Vagina (tissue), 2 donors: ENCODE results near the gene RLBP1. TPM values are rescaled to one million over a fixed set of nuclear protein-coding genes. Genes with fewer than 3 reads are reported as not detected.

Experiments used
- DNase-seq, 2 donors: peaks; one replicate each; pipeline ENCODE4 v3.0.0-alpha.2; 2017; ENCODE audit errors: extremely low spot score in 2 of 2
- H3K27ac ChIP-seq: fragments of 200-600 bp; sonication (generic); one replicate; pipeline ENCODE4 v1.5.1; 2019
- H3K27me3 ChIP-seq: fragments of 200-600 bp; sonication (generic); one replicate; pipeline ENCODE4 v1.5.1; 2019
- H3K36me3 ChIP-seq, 2 donors: fragments of 200-600 bp; sonication (generic); one replicate each; pipeline ENCODE4 v1.5.1; 2017 to 2019
- H3K4me1 ChIP-seq: fragments of 200-600 bp; sonication (generic); one replicate; pipeline ENCODE4 v1.5.1; 2019
- H3K4me3 ChIP-seq, 2 donors: fragments of 200-600 bp; sonication (generic); 1 replicate in 1 of 2; 2 replicates in 1 of 2; pipeline ENCODE4 v1.5.1; 2016 to 2019
- H3K9me3 ChIP-seq: fragments of 200-600 bp; sonication (generic); one replicate; pipeline ENCODE4 v1.5.1; 2019
- POLR2A ChIP-seq, 2 donors: fragments of 450-650 bp; IDR thresholded peaks; one replicate each; pipeline ENCODE4 v1.6.1; 2017; ENCODE audit warnings: antibody characterized with exemption in 2 of 2, mild to moderate bottlenecking in 2 of 2, moderate library complexity in 2 of 2
- POLR2AphosphoS5 ChIP-seq, 2 donors: sonication (generic); formaldehyde crosslinking; IDR thresholded peaks; one replicate each; pipeline ENCODE4 v1.9.0; 2017; ENCODE audit warnings: antibody characterized with exemption in 2 of 2, mild to moderate bottlenecking in 2 of 2, low read depth in 1 of 2; ENCODE audit not compliant: insufficient read depth in 1 of 2
- intact Hi-C: fragments of 100-400 bp; cut with DNase I; formaldehyde crosslinking; loops from one replicate; pipeline ENCODE4 v1.15.1; 2023
- total RNA-seq: library from RNA; depleted of rRNA; stranded (reverse); fragments of >200 nt; gene quantifications from one replicate; pipeline ENCODE4 v1.2.3, GENCODE V29; 2016
- TF ChIP-seq, protein P1 (sequence below), 3 experiments: fragments of 450-650 bp in 2 of 3; fragments of 200-600 bp in 1 of 3; sonication (generic) in 1 of 3; IDR thresholded peaks; one replicate each; pipeline ENCODE4 v1.5.1; 2017 to 2019; ENCODE audit warnings: antibody characterized with exemption in 3 of 3, mild to moderate bottlenecking in 2 of 3, moderate library complexity in 2 of 3

Gene RLBP1
- total RNA-seq, 1 donor from 2014 or later: not detected

DNA sequence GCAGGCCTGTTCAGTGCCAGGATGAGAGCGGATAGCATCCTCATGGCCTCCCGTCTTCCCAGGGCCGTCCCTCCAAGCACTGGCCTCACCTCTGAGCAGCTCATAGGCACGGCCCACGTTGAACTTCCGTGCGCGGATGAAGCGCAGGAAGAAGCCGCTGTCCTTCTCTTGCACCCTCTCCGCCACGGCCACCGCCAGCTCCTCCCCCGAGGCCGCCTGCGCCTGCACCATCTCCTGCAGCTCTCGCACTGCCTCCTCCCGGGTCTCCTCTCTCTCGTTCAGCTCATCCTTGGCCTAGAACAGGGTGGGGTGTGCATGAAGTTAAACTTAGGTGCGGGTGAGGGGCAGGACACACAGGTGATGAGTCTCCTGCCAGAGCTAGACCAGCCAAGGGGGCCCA lies 4.3 kb downstream of the RLBP1 start:
- no peaks in the 10 kb centered on the region for H3K4me1 ChIP-seq
- no peak for DNase-seq
- no peaks in the 10 kb centered on the region for H3K9me3 ChIP-seq
- intact Hi-C loops: no loop called here
- no peak overlapping the region for H3K27ac ChIP-seq
- TF ChIP-seq POLR2AphosphoS5 (IDR thresholded peaks at IDR 0.05; ENCODE audit: insufficient read depth in 1 of 2, low read depth in 1 of 2) (no peak), POLR2A (IDR thresholded peaks at IDR 0.05) (no peak)
- TF ChIP-seq, protein P1, sequence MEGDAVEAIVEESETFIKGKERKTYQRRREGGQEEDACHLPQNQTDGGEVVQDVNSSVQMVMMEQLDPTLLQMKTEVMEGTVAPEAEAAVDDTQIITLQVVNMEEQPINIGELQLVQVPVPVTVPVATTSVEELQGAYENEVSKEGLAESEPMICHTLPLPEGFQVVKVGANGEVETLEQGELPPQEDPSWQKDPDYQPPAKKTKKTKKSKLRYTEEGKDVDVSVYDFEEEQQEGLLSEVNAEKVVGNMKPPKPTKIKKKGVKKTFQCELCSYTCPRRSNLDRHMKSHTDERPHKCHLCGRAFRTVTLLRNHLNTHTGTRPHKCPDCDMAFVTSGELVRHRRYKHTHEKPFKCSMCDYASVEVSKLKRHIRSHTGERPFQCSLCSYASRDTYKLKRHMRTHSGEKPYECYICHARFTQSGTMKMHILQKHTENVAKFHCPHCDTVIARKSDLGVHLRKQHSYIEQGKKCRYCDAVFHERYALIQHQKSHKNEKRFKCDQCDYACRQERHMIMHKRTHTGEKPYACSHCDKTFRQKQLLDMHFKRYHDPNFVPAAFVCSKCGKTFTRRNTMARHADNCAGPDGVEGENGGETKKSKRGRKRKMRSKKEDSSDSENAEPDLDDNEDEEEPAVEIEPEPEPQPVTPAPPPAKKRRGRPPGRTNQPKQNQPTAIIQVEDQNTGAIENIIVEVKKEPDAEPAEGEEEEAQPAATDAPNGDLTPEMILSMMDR (IDR thresholded peaks at IDR 0.05): no peak
- H3K36me3 ChIP-seq: no peaks in the 10 kb centered on the region
- no peak overlapping the region for H3K4me3 ChIP-seq
- H3K27me3 ChIP-seq: no peaks in the 10 kb centered on the region

DNA sequence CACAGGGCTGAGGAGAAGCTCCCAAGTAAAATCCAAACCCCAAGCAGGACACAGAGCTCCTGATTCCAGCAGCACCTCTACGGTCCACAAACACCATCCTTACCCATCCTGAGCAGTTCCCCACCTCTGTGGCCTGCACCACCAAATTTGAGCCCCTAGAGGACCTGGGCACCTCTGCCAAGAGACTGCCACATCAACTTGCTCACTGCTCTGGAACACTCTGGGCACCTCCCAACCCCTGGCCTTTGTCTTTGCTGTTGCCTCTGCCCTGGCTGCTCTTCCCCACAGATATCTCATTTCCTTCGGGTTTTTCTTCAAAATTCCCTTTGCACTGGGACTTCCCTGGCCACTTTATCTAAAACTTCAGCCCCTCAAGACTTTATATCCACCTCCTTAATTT lies 5.8 kb downstream of the RLBP1 start:
- no peaks in the 10 kb centered on the region for H3K36me3 ChIP-seq
- H3K4me1 ChIP-seq: no peaks in the 10 kb centered on the region
- no peak for DNase-seq
- H3K9me3 ChIP-seq: no peaks in the 10 kb centered on the region
- no peak overlapping the region for H3K27ac ChIP-seq
- H3K27me3 ChIP-seq: no peaks in the 10 kb centered on the region
- no peak overlapping the region for H3K4me3 ChIP-seq
- intact Hi-C loops: no loop called here
- TF ChIP-seq, protein P1 (IDR thresholded peaks at IDR 0.05): no peak
- TF ChIP-seq POLR2A (IDR thresholded peaks at IDR 0.05) (no peak), POLR2AphosphoS5 (IDR thresholded peaks at IDR 0.05; ENCODE audit: insufficient read depth in 1 of 2, low read depth in 1 of 2) (no peak)

DNA sequence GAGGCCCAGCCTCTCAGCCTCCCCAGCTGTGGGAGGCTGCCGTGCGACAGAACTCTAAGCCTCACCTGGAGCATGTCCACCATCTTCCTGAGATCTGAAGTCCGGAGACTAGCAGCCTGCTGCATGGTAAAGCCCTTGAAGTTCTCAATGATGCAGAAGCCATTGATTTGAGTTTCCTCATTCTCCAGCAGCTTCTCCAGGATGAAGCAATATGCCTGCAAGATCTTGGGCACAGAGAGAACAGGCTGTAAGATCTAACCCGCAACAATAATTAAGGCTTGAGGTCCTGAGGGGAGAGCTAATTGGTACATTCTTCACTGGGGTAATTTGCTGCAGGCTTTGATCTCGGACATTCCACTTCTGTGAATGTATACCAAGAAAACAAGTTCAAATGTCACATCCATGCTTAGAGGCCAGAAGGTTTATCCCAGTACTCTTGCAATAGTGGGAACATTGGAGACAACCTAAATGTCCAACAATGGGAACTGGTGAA lies 9.7 kb downstream of the RLBP1 start:
- Histone ChIP-seq H3K4me1 (peaks cover 4% of the 10 kb centered on the region), H3K36me3 (no peaks in the 10 kb centered on the region)
- intact Hi-C loops: no loop called here

DNA sequence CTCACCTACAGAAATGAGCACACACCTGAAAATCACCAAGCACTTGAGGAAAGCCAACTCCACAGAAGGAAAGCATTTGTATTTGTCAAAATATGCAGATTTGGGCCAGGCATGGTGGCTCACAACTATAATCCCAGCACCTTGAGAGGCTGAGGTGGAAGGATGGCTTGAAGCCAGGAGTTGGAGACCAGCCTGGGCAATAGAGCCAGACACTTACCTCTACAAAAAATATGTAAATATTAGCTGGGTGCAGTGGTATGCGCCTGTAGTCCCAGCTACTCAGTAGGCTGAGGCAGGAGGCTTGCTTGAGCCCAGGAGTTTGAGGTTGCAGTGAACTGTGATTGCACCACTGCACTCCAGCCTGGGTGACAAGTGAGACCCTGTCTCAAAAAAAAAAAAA lies 12.3 kb downstream of the RLBP1 start:
- Histone ChIP-seq H3K27me3 (no peaks in the 10 kb centered on the region), H3K36me3 (no peaks in the 10 kb centered on the region), H3K9me3 (no peaks in the 10 kb centered on the region), H3K27ac (no peak overlapping the region), H3K4me1 (peaks cover 4% of the 10 kb centered on the region), H3K4me3 (no peak overlapping the region)
- no peak for DNase-seq
- intact Hi-C loops: loop anchor here (10.0 kb wide), 1 partner anchor 216 kb away; no protein-coding TSS in a partner anchor
- TF ChIP-seq POLR2AphosphoS5 (IDR thresholded peaks at IDR 0.05; ENCODE audit: insufficient read depth in 1 of 2, low read depth in 1 of 2) (no peak), POLR2A (IDR thresholded peaks at IDR 0.05) (no peak)
- TF ChIP-seq, protein P1 (IDR thresholded peaks at IDR 0.05): no peak

More for the DNA sequence above, 9.7 kb downstream of the RLBP1 start:
- H3K27ac ChIP-seq: no peak overlapping the region
- no peak for DNase-seq
- H3K4me3 ChIP-seq: no peak overlapping the region
- H3K9me3 ChIP-seq: no peaks in the 10 kb centered on the region
- no peaks in the 10 kb centered on the region for H3K27me3 ChIP-seq
- no peak for TF ChIP-seq POLR2A (IDR thresholded peaks at IDR 0.05)
- TF ChIP-seq, protein P1 (IDR thresholded peaks at IDR 0.05): no peak
- no peak for TF ChIP-seq POLR2AphosphoS5 (IDR thresholded peaks at IDR 0.05; ENCODE audit: insufficient read depth in 1 of 2, low read depth in 1 of 2)

DNA sequence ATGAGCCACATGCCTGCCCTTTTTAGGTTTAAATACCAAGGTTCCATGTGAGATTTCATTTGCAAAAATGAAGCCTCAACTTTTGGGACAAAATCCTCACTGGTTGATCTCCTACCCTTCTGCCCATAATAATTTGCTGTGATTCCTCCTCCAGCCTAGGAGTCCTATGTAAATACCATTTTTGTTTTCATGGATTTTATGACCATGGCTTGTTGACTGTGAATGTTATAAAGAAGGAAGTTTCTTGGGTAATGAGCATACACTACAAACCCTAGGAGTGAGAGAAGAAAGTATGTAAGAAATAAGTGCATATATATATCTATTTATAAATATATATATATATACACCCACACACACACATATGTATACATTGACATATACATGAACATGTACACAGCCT lies 13.1 kb downstream of the RLBP1 start:
- TF ChIP-seq POLR2A (IDR thresholded peaks at IDR 0.05): no peak
- TF ChIP-seq, protein P1 (IDR thresholded peaks at IDR 0.05): no peak
- no peak for TF ChIP-seq POLR2AphosphoS5 (IDR thresholded peaks at IDR 0.05; ENCODE audit: insufficient read depth in 1 of 2, low read depth in 1 of 2)
- intact Hi-C loops: loop anchor here (10.0 kb wide), 1 partner anchor 217 kb away; no protein-coding TSS in a partner anchor
- H3K36me3 ChIP-seq: no peaks in the 10 kb centered on the region
- H3K27ac ChIP-seq: no peak overlapping the region
- no peaks in the 10 kb centered on the region for H3K27me3 ChIP-seq
- no peak overlapping the region for H3K4me3 ChIP-seq
- no peaks in the 10 kb centered on the region for H3K9me3 ChIP-seq
- DNase-seq: no peak
- peaks cover 4% of the 10 kb centered on the region for H3K4me1 ChIP-seq
